CD14-positive monocyte (primary cell): ENCODE measurements around the gene HADH. TPM values are rescaled to one million over a fixed set of nuclear protein-coding genes. Genes with fewer than 3 reads are reported as not detected.
"Not testable (repeated sequence)": the region's sequence is repeated elsewhere in the genome, so short reads cannot be mapped to it uniquely, and the experiment has no call there.

Experiments used
- DNase-seq, 3 donors: peaks; one replicate each; pipeline ENCODE4 v3.0.0-alpha.2; 2011 to 2022
- H2AFZ ChIP-seq: 2 replicates; pipeline ENCODE4 v1.6.0; 2012; ENCODE audit warnings: mild to moderate bottlenecking, low read depth, low read length, inconsistent platforms; ENCODE audit not compliant: insufficient read depth, poor library complexity, severe bottlenecking
- H3K27ac ChIP-seq, 2 donors: 1 replicate in 1 of 2; 2 replicates in 1 of 2; pipeline ENCODE4 v1.5.1; 2012 to 2013; ENCODE audit warnings: low read length in 2 of 2, control low read depth in 1 of 2, inconsistent platforms in 1 of 2, low read depth in 1 of 2, mild to moderate bottlenecking in 1 of 2
- H3K27me3 ChIP-seq, 2 donors: one replicate each; pipeline versions ENCODE4 v1.6.0 to v1.6.1; 2011 to 2013; ENCODE audit warnings: low read length in 2 of 2; ENCODE audit not compliant: control insufficient read depth in 2 of 2, insufficient read depth in 2 of 2
- H3K36me3 ChIP-seq, 2 donors: replicated peaks in 1 of 2; 1 replicate in 1 of 2; 2 replicates in 1 of 2; pipeline versions ENCODE4 v1.5.1 to v1.6.1; 2012 to 2013; ENCODE audit warnings: low read length in 2 of 2, control low read depth in 1 of 2, inconsistent platforms in 1 of 2, mild to moderate bottlenecking in 1 of 2; ENCODE audit not compliant: insufficient read depth in 2 of 2, control insufficient read depth in 1 of 2
- H3K4me1 ChIP-seq, 2 donors: 1 replicate in 1 of 2; 2 replicates in 1 of 2; pipeline versions ENCODE4 v1.5.1 to v1.6.1; 2012 to 2013; ENCODE audit warnings: low read length in 2 of 2, control low read depth in 1 of 2, inconsistent platforms in 1 of 2, mild to moderate bottlenecking in 1 of 2, moderate library complexity in 1 of 2; ENCODE audit not compliant: insufficient read depth in 2 of 2, control insufficient read depth in 1 of 2
- H3K4me2 ChIP-seq: replicated peaks from 2 replicates; pipeline ENCODE3; 2012; ENCODE audit warnings: low read length, moderate library complexity, mild to moderate bottlenecking; ENCODE audit not compliant: poor library complexity, severe bottlenecking; ENCODE audit errors: extremely low read depth
- H3K4me3 ChIP-seq, 3 experiments: fragments of 200-600 bp in 1 of 3; sonication (generic) in 1 of 3; replicated peaks in 1 of 3; 1 replicate in 2 of 3; 2 replicates in 1 of 3; pipeline ENCODE4 v1.5.1; 2011 to 2013; ENCODE audit warnings: low read length in 3 of 3, mild to moderate bottlenecking in 3 of 3, control low read depth in 2 of 3, low read depth in 2 of 3, inconsistent platforms in 1 of 3, moderate library complexity in 1 of 3
- H3K79me2 ChIP-seq: 2 replicates; pipeline ENCODE4 v1.6.0; 2012; ENCODE audit warnings: mild to moderate bottlenecking, control low read depth, inconsistent platforms, low read length, moderate library complexity; ENCODE audit not compliant: insufficient read depth
- H3K9ac ChIP-seq: 2 replicates; pipeline ENCODE4 v1.6.0; 2017; ENCODE audit warnings: low read length, mild to moderate bottlenecking; ENCODE audit not compliant: insufficient read depth, poor library complexity, severe bottlenecking
- H3K9me3 ChIP-seq, 2 donors: replicated peaks in 1 of 2; 1 replicate in 1 of 2; 2 replicates in 1 of 2; pipeline versions ENCODE4 v1.5.1 to v1.6.1; 2012 to 2013; ENCODE audit warnings: low read length in 2 of 2, control low read depth in 1 of 2; ENCODE audit not compliant: control insufficient read depth in 1 of 2, insufficient read depth in 1 of 2
- H4K20me1 ChIP-seq: 2 replicates; pipeline ENCODE4 v1.6.0; 2012; ENCODE audit warnings: mild to moderate bottlenecking, low read length, control low read depth, moderate library complexity; ENCODE audit not compliant: insufficient read depth
- H3K27ac Mint-ChIP-seq, 7 donors: one replicate each; pipeline ENCODE4 v1.8.0; 2020; ENCODE audit warnings: mild to moderate bottlenecking in 7 of 7, mixed read lengths in 7 of 7, moderate library complexity in 6 of 7, inconsistent platforms in 2 of 7
- H3K27me3 Mint-ChIP-seq, 3 donors: one replicate each; pipeline ENCODE4 v1.8.0; 2021 to 2022; ENCODE audit warnings: low read depth in 3 of 3, mild to moderate bottlenecking in 3 of 3, mixed read lengths in 3 of 3, moderate library complexity in 3 of 3, inconsistent platforms in 1 of 3
- H3K36me3 Mint-ChIP-seq, 2 donors: one replicate each; pipeline ENCODE4 v1.8.0; 2020; ENCODE audit warnings: mixed read lengths in 2 of 2, inconsistent platforms in 1 of 2, mild to moderate bottlenecking in 1 of 2
- H3K4me1 Mint-ChIP-seq: one replicate; pipeline ENCODE4 v1.8.0; 2020; ENCODE audit warnings: mild to moderate bottlenecking, mixed read lengths
- H3K4me3 Mint-ChIP-seq, 2 donors: one replicate each; pipeline ENCODE4 v1.8.0; 2020; ENCODE audit warnings: mild to moderate bottlenecking in 2 of 2, mixed read lengths in 2 of 2, moderate library complexity in 1 of 2
- H3K9me3 Mint-ChIP-seq, 7 donors: one replicate each; pipeline ENCODE4 v1.8.0; 2020 to 2022; ENCODE audit warnings: mixed read lengths in 7 of 7, mild to moderate bottlenecking in 6 of 7, moderate library complexity in 6 of 7, inconsistent platforms in 2 of 7
- WGBS: methylation state at CpG from one replicate; pipeline ENCODE4 v1.1.5; 2013; ENCODE audit warnings: missing lambda C conversion rate; ENCODE audit not compliant: insufficient coverage; 5-methylcytosine and 5-hydroxymethylcytosine counted together
- intact Hi-C, 2 donors: fragments of 100-400 bp; cut with micrococcal nuclease; formaldehyde crosslinking; loops; one replicate each; pipeline versions ENCODE4 v1.15.0 to v1.15.1; 2023
- polyA plus RNA-seq, 3 donors: library from polyadenylated mRNA; depleted of rRNA in 1 of 3; unstranded in 2 of 3; stranded (reverse) in 1 of 3; fragments of 300-500 nt in 2 of 3; fragments of >200 nt in 1 of 3; fragmentation: Illumina TruSeq in 2 of 3; gene quantifications; 1 replicate in 2 of 3; 2 replicates in 1 of 3; pipeline ENCODE4 v1.2.3, GENCODE V29; 2012 to 2021
- TF ChIP-seq, protein P1 (sequence below): fragments of 200-600 bp; IDR thresholded peaks from one replicate; pipeline ENCODE4 v1.8.0; 2022; ENCODE audit warnings: antibody characterized with exemption, mild to moderate bottlenecking

HADH gene
- polyA plus RNA-seq, 3 donors, result 8.4 to 19.4 (median 19.4) TPM

DNA sequence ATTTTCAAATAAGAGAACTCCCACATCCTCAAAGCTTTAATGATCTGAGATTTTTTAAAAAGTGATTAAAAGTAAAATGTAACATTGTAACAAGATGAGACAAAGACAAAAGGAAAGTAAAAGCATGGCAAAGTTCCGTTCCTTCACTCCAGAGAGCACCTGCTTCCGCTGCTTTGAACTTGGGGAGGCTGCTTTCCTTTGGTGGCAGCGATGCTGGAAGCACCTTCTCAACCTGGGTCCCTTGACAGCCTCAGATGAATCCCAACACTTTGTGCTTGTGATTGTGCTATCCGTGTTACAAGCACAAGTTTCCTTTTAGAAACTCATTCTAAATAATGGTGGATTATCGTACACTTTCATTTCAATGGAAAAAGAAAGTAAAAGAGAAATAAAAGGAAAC, 59.7 kb downstream of the HADH start:
- H3K9me3 Mint-ChIP-seq, result peaks cover 0 to 4% (median 0%) of the 10 kb centered on the region in 7 donors
- H3K27me3 Mint-ChIP-seq, result peaks cover 0 to 12% (median 4%) of the 10 kb centered on the region in 3 donors
- 97% methylated on average over 3 of the region's 5 CpGs for WGBS
- Histone ChIP-seq H2AFZ (no peak overlapping the region), H3K4me1 (no peaks in the 10 kb centered on the region), H4K20me1 (no peaks in the 10 kb centered on the region), H3K9ac (no peak overlapping the region), H3K79me2 (no peaks in the 10 kb centered on the region), H3K36me3 (no peaks in the 10 kb centered on the region), H3K4me2 (no peak overlapping the region), H3K27ac (no peak overlapping the region), H3K4me3 (no peak overlapping the region), H3K9me3 (no peaks in the 10 kb centered on the region), H3K27me3 (no peaks in the 10 kb centered on the region)
- H3K27ac Mint-ChIP-seq, result no peak overlapping the region
- intact Hi-C loops, result no loop called here
- no peak for DNase-seq
- no peaks in the 10 kb centered on the region for H3K4me1 Mint-ChIP-seq
- no peaks in the 10 kb centered on the region for H3K36me3 Mint-ChIP-seq
- TF ChIP-seq, protein P1, sequence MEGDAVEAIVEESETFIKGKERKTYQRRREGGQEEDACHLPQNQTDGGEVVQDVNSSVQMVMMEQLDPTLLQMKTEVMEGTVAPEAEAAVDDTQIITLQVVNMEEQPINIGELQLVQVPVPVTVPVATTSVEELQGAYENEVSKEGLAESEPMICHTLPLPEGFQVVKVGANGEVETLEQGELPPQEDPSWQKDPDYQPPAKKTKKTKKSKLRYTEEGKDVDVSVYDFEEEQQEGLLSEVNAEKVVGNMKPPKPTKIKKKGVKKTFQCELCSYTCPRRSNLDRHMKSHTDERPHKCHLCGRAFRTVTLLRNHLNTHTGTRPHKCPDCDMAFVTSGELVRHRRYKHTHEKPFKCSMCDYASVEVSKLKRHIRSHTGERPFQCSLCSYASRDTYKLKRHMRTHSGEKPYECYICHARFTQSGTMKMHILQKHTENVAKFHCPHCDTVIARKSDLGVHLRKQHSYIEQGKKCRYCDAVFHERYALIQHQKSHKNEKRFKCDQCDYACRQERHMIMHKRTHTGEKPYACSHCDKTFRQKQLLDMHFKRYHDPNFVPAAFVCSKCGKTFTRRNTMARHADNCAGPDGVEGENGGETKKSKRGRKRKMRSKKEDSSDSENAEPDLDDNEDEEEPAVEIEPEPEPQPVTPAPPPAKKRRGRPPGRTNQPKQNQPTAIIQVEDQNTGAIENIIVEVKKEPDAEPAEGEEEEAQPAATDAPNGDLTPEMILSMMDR, result no peak
- H3K4me3 Mint-ChIP-seq, result peak overlapping the region; percentile 22 to 38

DNA sequence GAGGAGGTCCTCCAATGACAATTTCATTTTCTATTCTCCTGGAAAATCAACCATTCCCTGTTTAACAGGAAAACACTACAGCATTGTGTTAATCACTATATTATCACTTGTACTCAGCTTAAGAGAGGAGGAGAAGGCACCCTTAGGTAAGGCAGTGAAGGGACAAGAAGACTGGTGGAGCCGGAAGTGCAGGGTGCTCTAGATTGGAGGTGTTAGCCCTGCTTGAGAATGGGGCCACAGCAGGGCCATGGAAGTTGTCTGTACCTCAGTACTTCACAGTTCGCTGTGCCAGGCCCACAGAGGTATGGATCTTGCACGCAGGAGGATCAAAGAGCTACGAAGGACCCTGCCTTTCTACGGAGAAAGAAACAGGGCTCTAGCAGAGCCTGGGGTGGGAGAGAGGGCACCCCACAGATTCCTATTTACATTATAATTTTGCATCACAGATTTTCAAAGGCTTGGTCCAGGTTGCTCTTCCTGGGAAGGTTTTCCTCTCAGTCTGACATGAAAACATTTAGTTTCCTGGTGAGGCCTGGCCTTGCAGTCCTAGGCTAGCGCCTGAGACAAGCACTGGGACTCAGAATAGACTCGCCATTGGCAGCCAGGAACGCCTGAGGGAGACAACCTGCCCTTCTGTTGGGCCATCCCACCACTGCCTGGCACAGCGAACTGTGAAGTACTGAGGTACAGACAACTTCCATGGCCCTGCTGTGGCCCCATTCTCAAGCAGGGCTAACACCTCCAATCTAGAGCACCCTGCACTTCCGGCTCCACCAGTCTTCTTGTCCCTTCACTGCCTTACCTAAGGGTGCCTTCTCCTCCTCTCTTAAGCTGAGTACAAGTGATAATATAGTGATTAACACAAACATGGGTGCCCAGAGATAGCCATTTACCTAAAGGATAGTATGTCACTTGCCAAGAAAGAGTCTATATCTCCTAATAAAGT, 60.8 kb downstream of the HADH start:
- H3K27me3 Mint-ChIP-seq, result peaks cover 0 to 12% (median 4%) of the 10 kb centered on the region in 3 donors
- H3K79me2 ChIP-seq, H3K36me3 ChIP-seq, H3K9me3 ChIP-seq, H3K27me3 ChIP-seq, H3K4me1 ChIP-seq, H3K9me3 Mint-ChIP-seq, H3K9ac ChIP-seq, H2AFZ ChIP-seq, H3K4me3 Mint-ChIP-seq, H3K27ac Mint-ChIP-seq, H4K20me1 ChIP-seq, H3K27ac ChIP-seq, H3K36me3 Mint-ChIP-seq, H3K4me2 ChIP-seq, H3K4me3 ChIP-seq, intact Hi-C loops, H3K4me1 Mint-ChIP-seq, DNase-seq: not testable (repeated sequence)
- 95% methylated on average over 4 of the region's 10 CpGs for WGBS
